ENCODE results near the gene TPM3.

- no peak for TF ChIP-seq CTCF (IDR thresholded peaks at IDR 0.05 in 8 of 11, conservative IDR thresholded peaks at IDR 0.05 in 3 of 11)
- no peak for TF ChIP-seq POLR2A (IDR thresholded peaks at IDR 0.05)
- no peak for TF ChIP-seq POLR2AphosphoS5 (IDR thresholded peaks at IDR 0.05)
Observed at GRCh38 chr1:154137888-154138287, 54.0 kb downstream of the TPM3 start.
